MG63 (cell line): ENCODE measurements around the gene GNAO1. TPM values are rescaled to one million over a fixed set of nuclear protein-coding genes. Genes with fewer than 3 reads are reported as not detected.
A peak's percentile ranks its signal among the peaks of the same experiment; 100 is the strongest.

Source experiments
- DNase-seq: peaks from one replicate; pipeline ENCODE4 v3.0.0-alpha.2; 2020
- H3K27me3 ChIP-seq: fragments of 250-450 bp; sonication (Bioruptor Pico); 2 replicates; pipeline ENCODE4 v1.5.1; 2020; ENCODE audit warnings: mild to moderate bottlenecking, moderate library complexity
- H3K36me3 ChIP-seq: fragments of 250-450 bp; sonication (Bioruptor Pico); 2 replicates; pipeline ENCODE4 v1.5.1; 2020; ENCODE audit warnings: mild to moderate bottlenecking, moderate library complexity
- H3K4me3 ChIP-seq: fragments of 250-450 bp; sonication (Bioruptor Pico); 2 replicates; pipeline ENCODE4 v1.5.1; 2020; ENCODE audit warnings: mild to moderate bottlenecking, moderate library complexity
- H3K9me3 ChIP-seq: fragments of 250-450 bp; sonication (Bioruptor Pico); 2 replicates; pipeline ENCODE4 v1.5.1; 2020; ENCODE audit warnings: mild to moderate bottlenecking, moderate library complexity
- total RNA-seq: library from RNA; depleted of rRNA; stranded (reverse); fragments of >200 nt; shearing (Covaris generic); gene quantifications from 2 replicates; pipeline ENCODE4 v1.2.3, GENCODE V29; 2014; ENCODE audit warnings: low replicate concordance

The GNAO1 gene
- total RNA-seq, 1 experiment from 2014 or later: 0.92 TPM

DNA sequence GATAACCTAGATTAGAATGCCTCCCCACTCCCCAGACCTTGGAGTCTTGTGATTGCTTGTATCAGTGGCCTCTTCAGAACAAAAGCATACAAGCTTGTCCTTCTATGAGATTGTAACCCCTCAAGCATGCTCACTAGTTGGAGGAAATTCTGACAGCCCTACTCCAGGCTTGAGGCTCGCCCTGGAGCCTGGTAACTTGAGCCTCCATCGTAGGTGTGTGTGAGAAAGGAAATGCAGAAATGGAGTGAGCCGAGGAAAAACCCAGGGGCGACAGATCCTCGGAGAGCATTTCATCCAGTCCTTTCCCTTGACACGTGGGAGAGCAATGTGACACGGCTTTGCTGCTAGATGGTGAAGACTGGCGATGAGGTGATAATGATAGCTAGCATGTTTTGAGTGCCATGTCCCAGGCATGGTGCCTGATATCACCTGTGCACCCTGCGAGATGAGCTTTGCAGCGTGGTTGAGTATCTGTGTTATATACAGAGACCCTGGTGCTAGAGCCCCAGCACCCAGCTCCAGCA, 31.2 kb downstream of the GNAO1 start:
- H3K9me3 ChIP-seq: no peaks in the 10 kb centered on the region
- DNase-seq: no peak
- H3K27me3 ChIP-seq: peaks cover 5% of the 10 kb centered on the region
- no peaks in the 10 kb centered on the region for H3K36me3 ChIP-seq
- H3K4me3 ChIP-seq: no peak overlapping the region

DNA sequence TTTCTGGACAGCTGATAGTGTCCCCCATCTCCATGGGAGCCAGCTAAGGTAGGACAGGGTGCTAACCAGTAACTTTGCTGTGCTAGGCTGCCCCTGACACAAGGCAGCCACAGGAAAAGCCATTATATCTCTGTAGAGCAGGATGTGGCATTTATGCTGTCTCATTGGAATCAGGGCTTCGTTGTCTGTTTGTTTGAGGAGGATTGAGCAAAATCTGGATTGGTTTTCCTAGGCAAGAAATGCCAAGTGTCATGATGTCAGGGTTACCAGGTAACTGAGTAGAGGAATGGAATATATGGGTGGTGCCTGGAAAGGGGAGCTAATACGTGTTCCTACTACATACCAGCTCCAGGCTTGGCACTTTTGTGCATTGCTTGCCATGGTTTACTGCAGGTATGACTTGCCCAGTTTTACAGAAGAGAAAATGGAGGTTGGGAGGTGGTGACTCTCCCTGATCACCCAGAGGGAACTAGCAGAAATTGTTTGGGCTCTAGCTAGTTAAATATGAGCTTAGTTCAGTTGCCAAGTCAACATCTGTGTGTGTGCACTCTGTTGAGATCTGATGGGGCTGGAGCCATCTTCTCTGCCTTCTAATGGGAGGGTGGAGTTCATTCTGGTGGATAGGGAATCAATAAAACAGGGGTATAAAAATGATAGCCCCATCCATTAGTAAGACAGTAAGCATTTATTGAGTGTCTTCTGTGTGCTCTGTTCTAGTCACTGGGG, 33.9 kb downstream of the GNAO1 start:
- Histone ChIP-seq H3K36me3 (no peaks in the 10 kb centered on the region), H3K27me3 (peaks cover 3% of the 10 kb centered on the region), H3K4me3 (no peak overlapping the region), H3K9me3 (no peaks in the 10 kb centered on the region)
- no peak for DNase-seq

DNA sequence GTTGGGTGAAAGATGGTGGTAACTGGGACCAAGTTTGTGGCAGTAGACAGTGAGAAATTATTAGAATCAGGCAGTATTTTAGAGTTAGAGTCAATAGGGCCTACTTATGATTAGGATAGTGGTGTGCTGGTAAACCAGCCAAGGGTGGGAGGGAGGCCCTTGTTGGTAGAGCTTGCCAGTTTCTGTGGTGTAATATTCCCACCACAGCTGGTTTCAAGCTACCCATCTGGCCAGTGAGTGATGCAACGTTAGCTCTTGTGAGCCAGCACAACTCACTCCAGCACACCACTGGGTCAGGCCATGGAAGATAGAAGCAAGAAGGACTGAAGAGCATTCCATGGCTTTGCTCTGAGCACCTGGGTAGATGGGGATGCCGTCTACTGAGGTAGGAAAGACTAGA, 34.9 kb downstream of the GNAO1 start:
- no peak overlapping the region for H3K4me3 ChIP-seq
- DNase-seq: peak; percentile 59
- no peaks in the 10 kb centered on the region for H3K36me3 ChIP-seq
- H3K9me3 ChIP-seq: no peaks in the 10 kb centered on the region
- H3K27me3 ChIP-seq: peaks cover 3% of the 10 kb centered on the region

DNA sequence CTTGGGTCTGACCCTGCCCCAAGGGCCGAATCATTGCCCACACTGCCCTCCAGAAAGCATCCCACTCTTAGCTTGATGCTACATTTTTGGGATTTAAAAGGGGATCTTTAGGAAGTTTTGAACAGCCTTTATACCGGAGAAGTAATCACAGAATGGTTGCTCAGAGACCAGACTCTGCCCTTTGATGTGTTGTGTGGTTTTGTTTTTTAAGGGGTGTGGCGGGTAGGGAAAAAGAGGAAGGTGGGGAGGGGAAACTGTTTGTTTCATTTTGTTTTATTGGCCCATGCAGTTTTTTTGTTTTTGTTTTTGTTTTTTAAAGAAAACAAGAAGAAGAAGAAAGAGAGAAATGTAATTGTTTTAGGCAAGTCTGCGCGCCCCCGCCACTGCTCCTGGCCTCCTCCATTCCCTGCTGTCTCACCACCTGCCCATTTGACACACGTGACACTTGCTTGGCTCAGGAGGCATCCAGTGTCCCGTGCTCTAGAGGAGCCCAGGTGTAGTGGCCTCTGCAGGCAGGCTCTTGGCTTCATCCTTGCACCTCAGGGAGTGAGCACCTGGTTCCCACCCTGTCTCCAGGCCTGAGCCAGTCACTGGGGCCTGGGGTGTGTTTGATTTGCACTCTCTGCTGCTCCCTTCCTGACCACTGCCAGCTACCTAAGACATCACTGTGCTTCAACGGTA, 35.7 kb downstream of the GNAO1 start:
- Histone ChIP-seq H3K27me3 (peaks cover 3% of the 10 kb centered on the region), H3K9me3 (no peaks in the 10 kb centered on the region), H3K4me3 (no peak overlapping the region), H3K36me3 (no peaks in the 10 kb centered on the region)
- no peak for DNase-seq

DNA sequence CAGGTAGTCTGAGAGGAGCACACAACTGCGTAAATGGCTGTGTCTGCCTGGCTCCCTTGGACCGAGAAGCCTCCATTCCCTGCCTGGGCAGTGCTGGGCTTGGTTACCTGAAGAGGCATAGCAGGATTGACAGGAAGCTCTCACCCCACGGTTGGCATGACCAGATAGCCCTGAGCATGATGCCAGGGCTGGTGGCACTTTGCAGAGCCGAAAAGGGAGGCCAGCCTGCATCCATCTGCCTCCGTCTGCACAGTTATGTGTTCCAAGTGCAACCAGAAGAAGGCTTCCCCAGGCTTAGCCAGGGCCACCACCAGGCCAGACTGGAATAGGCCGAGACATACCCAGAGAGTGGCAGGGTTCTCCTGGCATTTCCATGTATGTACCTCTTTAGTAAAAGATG, 36.6 kb downstream of the GNAO1 start:
- Histone ChIP-seq H3K27me3 (no peaks in the 10 kb centered on the region), H3K4me3 (no peak overlapping the region), H3K9me3 (no peaks in the 10 kb centered on the region), H3K36me3 (no peaks in the 10 kb centered on the region)
- no peak for DNase-seq

DNA sequence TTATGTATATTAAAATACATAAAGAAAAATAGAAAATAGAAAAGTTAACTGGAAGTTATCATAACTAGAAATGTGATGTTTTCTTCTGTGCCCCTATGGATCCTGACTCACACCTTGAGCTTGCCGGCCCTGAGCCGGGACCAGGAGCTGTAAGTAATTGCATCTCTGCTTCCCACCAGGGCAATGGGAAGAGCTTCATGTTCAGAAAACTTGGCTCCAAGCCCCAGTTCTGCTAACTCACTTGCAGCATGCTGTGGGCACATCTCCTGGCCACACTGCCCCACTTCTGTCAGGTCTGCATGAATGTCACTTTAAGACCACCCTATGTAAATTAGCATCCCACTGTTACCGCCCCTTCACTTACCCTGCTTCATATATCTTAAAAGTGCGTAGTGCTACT, 37.2 kb downstream of the GNAO1 start:
- no peaks in the 10 kb centered on the region for H3K9me3 ChIP-seq
- DNase-seq: no peak

DNA sequence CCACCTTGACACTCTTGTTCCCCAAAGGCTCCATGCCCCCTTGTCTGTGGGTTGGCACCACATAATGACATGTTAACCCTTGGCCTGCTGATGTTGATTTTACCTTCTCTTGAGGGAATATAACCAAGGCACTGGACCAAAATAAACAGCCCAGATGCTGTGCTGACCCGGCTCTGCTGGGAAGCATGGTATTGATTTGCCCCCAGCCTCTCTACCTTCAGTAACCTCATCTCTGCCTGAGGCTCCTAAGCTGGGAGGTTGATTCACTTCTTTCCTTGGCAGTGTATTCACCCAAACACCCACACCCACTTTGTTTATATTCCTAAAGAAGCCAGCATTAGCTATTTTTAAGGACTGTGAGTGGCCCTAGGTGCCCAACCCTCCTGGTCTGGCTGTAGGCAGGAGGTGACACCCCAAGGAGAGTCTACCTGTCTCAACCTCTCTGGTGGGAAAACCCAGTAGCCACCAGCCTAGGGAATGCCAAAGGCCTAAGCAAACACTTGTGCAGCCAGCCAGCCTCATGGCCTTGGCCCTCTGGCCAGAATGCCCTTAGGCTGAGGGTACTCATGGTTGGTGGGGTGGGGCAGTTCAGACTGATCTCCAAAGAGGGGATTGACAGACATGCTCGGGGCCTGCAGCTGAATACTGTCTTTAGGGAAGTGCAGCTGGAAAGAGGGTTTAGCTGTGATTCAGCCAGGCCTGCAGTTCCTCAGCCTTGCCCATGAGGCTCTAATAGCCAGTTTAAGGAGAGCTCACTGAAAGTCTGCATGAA, 42.7 kb downstream of the GNAO1 start:
- no peaks in the 10 kb centered on the region for H3K9me3 ChIP-seq
- H3K4me3 ChIP-seq: no peak overlapping the region
- no peaks in the 10 kb centered on the region for H3K27me3 ChIP-seq
- no peaks in the 10 kb centered on the region for H3K36me3 ChIP-seq
- peak; percentile 76 for DNase-seq

More for the DNA sequence above, 37.2 kb downstream of the GNAO1 start:
- H3K27me3 ChIP-seq: no peaks in the 10 kb centered on the region
- H3K36me3 ChIP-seq: no peaks in the 10 kb centered on the region
- no peak overlapping the region for H3K4me3 ChIP-seq

DNA sequence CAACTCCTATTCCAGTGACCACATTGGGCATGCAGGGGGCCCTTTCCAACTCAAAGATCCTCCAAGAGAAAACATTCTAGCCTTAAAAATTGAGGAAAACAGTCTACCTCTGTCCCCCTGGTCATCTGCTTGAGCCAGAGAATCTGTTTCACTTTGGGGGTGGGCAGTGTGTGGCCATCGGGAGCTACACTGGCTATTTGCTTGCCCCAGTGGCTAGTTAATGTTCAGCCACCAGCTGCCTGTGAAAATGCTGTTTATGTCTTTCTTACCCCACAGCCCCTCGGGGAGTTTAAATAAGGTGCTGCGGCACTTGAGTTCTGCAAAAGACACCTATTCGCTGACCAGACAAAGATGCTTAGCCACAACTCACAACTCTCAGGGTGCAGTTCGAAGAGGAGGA, 43.4 kb downstream of the GNAO1 start:
- no peaks in the 10 kb centered on the region for H3K9me3 ChIP-seq
- no peaks in the 10 kb centered on the region for H3K36me3 ChIP-seq
- no peak overlapping the region for H3K4me3 ChIP-seq
- H3K27me3 ChIP-seq: no peaks in the 10 kb centered on the region
- no peak for DNase-seq

DNA sequence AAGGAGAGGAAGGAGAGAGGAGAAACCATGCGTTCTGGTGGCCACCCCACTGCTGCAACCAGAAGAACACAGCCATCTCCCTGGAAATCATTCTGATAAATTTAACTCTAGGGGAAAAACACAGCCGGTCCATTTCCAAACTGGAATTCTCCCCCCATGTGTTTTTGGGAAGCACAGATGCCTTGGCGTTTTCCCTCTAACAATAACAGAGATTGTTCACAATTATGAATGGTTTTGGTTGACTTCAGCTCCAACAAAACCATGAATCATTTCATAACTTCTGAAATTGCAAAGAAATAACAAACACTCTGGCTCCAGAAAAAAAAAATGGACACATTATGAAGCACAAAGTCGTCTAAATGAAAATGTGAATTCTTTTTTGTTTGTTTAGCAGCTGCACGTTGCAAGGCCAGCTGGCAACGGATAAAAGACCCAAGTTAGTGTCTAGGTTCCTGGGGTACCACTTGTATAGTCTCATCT, 46.2 kb downstream of the GNAO1 start:
- Histone ChIP-seq H3K9me3 (no peaks in the 10 kb centered on the region), H3K36me3 (no peaks in the 10 kb centered on the region), H3K4me3 (no peak overlapping the region), H3K27me3 (no peaks in the 10 kb centered on the region)
- DNase-seq: peak; percentile 69

DNA sequence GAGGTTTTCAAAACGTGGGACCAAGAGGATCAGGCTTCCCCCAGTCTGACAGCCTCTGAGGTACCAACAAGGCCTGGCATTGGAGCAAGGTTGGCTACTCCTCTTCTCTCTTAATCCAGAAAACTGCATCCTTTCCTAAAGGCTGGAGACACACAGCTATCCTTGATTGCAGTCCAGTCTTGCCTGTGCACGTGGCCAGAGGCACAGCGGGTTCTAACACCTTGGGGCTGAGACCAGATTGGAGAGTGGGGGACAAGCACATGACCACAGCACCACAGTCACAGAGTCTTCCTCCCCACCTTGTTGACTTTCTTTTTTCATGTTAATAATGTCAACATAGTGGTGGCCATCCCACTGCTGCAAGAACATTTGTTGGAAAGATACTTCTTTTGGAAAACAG, 46.9 kb downstream of the GNAO1 start:
- Histone ChIP-seq H3K9me3 (no peaks in the 10 kb centered on the region), H3K36me3 (no peaks in the 10 kb centered on the region), H3K4me3 (no peak overlapping the region), H3K27me3 (no peaks in the 10 kb centered on the region)
- no peak for DNase-seq

DNA sequence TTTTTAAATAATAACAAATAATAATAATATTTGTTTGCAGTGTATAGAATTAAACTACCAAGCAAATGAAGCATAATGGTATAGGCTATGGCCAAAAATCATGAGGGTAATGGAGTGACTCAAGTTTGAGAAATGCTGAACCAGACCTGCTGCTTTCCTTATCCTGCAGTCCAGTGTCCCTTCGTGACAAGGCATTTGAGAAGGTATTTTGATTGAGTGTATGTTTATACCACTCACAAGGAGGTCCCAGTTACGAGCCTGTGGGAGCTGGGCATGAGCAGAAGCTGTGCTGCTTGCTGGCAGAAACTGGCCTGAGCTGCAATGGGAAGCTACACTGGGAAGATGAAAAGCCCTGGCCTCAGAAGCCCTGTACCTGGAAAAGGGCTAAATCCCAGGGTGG, 50.3 kb downstream of the GNAO1 start:
- H3K4me3 ChIP-seq: no peak overlapping the region
- peak; percentile 94 for DNase-seq
- H3K9me3 ChIP-seq: no peaks in the 10 kb centered on the region
- no peaks in the 10 kb centered on the region for H3K27me3 ChIP-seq
- H3K36me3 ChIP-seq: no peaks in the 10 kb centered on the region

DNA sequence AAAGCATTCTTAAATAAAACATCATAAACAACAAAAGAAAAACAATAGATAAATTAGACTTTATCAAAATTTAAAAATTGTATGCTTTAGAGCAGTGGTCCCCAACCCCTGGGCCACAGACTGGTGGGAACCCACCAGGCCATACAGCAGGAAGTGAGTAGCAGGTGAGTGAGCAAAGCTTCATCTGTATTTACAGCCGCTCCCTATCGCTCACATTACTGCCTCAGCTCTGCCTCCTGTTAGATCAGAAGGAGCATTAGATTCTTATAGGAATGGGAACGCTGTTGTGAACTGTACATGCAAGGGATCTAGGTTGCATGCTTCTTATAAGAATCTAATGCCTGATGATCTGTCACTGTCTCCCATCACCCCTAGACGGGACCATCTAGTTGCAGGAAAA, 51.5 kb downstream of the GNAO1 start:
- Histone ChIP-seq H3K9me3 (no peaks in the 10 kb centered on the region), H3K27me3 (no peaks in the 10 kb centered on the region), H3K4me3 (no peak overlapping the region), H3K36me3 (no peaks in the 10 kb centered on the region)
- DNase-seq: no peak

DNA sequence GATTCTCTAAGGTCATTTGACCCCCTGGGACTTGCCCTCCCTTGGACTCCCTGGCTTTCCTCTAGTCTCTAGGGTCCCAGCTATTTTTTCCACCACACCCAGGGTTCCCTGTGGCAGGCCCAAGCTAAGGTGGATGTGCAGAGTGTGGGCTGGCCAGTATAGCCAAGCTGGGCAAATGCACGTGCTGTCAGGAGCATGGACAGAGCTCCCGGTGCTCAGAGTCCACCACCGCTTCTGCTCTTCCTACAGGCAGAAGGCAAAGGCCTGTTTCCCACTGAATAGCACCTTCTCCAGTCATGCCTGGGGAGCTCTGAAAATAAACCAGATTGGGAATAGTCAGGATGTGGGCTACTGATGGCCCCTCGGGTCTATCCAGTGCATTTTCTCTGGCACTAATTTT, 53.3 kb downstream of the GNAO1 start:
- H3K4me3 ChIP-seq: no peak overlapping the region
- no peaks in the 10 kb centered on the region for H3K27me3 ChIP-seq
- no peaks in the 10 kb centered on the region for H3K36me3 ChIP-seq
- H3K9me3 ChIP-seq: no peaks in the 10 kb centered on the region
- no peak for DNase-seq

DNA sequence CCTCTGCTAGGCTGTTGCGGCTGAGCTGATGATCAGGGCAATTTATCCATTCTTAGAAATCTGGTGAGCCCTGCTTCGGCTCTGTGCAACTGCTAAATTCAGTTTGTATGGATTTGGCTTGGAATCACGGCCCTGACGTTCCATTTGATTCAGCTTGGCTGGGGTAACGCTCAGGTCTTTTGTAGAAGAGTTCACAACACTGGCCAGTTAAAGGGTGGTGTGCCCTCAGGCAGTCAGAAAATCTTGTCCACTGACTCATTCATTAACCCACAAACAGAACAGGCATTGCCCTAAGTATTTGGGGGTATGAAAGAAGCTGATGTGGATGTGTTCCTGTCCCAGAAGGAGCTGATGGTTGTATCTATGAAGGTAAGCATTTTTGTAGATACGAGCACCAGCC, 53.9 kb downstream of the GNAO1 start:
- Histone ChIP-seq H3K9me3 (no peaks in the 10 kb centered on the region), H3K27me3 (no peaks in the 10 kb centered on the region), H3K36me3 (no peaks in the 10 kb centered on the region), H3K4me3 (no peak overlapping the region)
- peak; percentile 81 for DNase-seq

DNA sequence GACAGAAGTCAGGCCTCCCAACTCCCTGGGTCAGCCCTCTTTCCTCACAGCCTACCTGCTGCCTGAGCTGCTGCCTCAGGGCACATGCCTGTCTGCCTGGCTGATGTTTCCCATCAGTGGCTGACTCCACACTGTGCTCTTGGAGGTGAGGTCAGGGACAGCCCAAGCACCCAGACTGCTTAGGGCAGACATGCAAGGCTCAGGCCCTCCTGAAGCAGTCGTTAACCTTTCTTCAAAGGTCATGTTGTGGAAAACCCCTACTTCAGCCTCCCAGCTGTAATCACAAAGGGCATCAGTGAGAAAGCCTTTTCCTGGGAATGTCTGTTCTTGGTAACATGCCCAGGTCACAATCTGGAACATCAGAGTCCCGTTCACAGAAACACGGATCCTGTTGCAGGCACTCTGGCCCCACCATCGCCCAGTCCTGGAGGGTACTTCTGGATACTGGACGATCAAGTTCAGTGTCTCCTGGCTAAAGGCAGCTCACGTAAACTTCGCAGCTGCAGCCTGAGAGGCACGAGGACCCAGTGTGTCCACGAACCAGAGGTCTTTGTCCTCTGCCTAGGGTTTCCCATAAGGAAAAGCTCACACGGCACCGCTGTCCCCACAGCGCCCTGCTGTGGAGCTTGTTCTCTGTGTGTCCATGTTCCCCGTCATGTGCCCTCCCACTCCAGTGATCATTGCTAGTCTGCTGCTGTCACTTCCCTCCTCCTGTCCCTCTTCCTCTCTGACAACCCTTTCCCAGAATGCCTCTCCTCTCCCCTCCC, 54.9 kb downstream of the GNAO1 start:
- Histone ChIP-seq H3K4me3 (no peak overlapping the region), H3K36me3 (no peaks in the 10 kb centered on the region), H3K27me3 (no peaks in the 10 kb centered on the region), H3K9me3 (no peaks in the 10 kb centered on the region)
- DNase-seq: peak; percentile 82

DNA sequence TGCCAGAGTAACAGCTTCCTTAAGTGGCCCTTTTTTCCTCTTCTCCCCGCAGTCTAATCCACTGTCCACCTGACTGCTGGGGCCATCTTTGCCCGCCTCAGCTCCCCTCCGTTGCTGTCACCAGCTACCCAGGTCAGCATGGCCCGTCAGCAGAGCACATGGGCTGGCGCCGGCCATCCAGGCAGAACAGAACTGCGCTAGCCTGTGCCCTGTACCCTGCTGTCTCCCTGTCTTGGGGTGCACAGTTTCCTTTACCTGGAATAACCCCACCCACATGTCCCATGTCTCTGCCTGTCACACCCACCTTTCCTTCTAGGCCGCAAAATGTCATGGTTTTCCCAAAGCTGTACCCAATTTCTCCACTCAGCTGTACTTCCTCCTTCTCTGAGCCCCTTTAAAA, 55.7 kb downstream of the GNAO1 start:
- H3K27me3 ChIP-seq: no peaks in the 10 kb centered on the region
- no peaks in the 10 kb centered on the region for H3K36me3 ChIP-seq
- H3K9me3 ChIP-seq: no peaks in the 10 kb centered on the region
- DNase-seq: no peak
- no peak overlapping the region for H3K4me3 ChIP-seq

DNA sequence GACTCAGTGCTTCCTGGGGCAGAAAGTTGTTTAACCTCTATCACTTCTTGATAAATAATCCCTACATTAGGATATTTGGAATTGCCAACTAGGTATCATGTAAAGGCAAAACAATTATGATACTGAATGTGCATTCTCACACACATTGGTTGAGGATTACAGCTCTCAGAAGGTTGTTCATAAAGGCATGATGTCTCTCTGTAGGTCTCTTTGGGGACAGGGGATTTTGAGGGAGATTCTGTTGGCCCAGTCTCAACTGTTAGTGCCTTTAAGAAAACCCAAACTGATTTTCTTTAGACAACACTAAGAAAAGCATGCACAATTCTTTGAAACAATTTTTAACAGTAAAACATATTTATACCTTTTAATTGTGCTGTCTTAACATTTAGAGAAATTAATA, 56.5 kb downstream of the GNAO1 start:
- no peaks in the 10 kb centered on the region for H3K9me3 ChIP-seq
- no peak for DNase-seq
- H3K36me3 ChIP-seq: no peaks in the 10 kb centered on the region
- H3K27me3 ChIP-seq: no peaks in the 10 kb centered on the region
- no peak overlapping the region for H3K4me3 ChIP-seq
